LNCAP (cell line): ENCODE data around the gene EMC9.

Experiments used
- CTCF ChIP-seq: fragments of 450-650 bp; IDR thresholded peaks from 2 replicates; pipeline ENCODE4 v1.5.1; 2017; ENCODE audit warnings: mild to moderate bottlenecking

Gene EMC9

GRCh38 chr14:24160499-24160849 is 19.1 kb upstream of the EMC9 start:
- no peak for TF ChIP-seq CTCF

- no peak for TF ChIP-seq CTCF
Measured at GRCh38 chr14:24159777-24160498, 18.5 kb upstream of the EMC9 start.

GRCh38 chr14:24157331-24157730 is 15.9 kb upstream of the EMC9 start:
- TF ChIP-seq CTCF, result no peak

- TF ChIP-seq CTCF, result no peak
Measured at GRCh38 chr14:24156840-24157239, 15.4 kb upstream of the EMC9 start.

- TF ChIP-seq CTCF, result no peak
Measured at GRCh38 chr14:24155100-24155499, 13.7 kb upstream of the EMC9 start.

- no peak for TF ChIP-seq CTCF
Measured at GRCh38 chr14:24151404-24152080, 10.2 kb upstream of the EMC9 start.

GRCh38 chr14:24150993-24151392 is 9.6 kb upstream of the EMC9 start:
- no peak for TF ChIP-seq CTCF
